OCI-LY7 (cell line): ENCODE measurements around the gene SLC6A7.

Experiments used
- EZH2phosphoT487 ChIP-seq: fragments of 200-600 bp; sonication (generic); IDR thresholded peaks from 2 replicates; pipeline ENCODE4 v1.6.1; 2018; ENCODE audit warnings: low read depth, borderline replicate concordance, mild to moderate bottlenecking, mixed run types, antibody characterized with exemption, low read length, moderate library complexity, mixed read lengths
- TF ChIP-seq, protein P1 (sequence below): fragments of 200-600 bp; sonication (generic); conservative IDR thresholded peaks from 2 replicates; pipeline ENCODE4 v1.5.1; 2014; ENCODE audit warnings: mild to moderate bottlenecking, antibody characterized with exemption, low read length, moderate library complexity, mixed read lengths

DNA sequence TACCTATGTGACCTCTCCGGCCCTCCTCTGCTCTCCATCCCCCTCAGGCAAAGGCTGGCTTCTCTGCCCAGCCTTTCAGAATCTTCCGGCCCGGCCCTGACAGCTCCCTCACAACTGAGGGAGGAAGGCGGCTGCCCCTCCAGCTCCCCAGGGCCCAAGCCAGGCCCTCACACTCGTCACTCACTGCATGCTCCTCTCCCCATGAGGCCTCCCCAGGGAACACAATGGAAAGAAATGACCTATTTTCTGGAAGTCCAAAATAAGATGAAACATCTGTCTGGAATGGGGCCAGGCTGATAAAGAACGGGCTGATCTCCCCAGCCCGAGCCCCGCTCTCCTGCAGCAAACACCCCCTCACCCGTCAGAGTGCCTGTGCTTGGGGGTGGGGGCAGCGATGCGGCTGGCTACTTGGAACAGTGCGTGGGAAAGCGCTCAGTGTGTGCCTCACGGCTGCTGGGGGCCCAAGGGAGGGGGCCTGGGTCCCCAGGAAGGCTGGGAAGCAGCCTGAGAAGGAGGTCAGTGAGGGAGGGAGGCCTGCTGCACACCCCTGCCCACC is 45.5 kb upstream of the SLC6A7 start:
- TF ChIP-seq, protein P1, sequence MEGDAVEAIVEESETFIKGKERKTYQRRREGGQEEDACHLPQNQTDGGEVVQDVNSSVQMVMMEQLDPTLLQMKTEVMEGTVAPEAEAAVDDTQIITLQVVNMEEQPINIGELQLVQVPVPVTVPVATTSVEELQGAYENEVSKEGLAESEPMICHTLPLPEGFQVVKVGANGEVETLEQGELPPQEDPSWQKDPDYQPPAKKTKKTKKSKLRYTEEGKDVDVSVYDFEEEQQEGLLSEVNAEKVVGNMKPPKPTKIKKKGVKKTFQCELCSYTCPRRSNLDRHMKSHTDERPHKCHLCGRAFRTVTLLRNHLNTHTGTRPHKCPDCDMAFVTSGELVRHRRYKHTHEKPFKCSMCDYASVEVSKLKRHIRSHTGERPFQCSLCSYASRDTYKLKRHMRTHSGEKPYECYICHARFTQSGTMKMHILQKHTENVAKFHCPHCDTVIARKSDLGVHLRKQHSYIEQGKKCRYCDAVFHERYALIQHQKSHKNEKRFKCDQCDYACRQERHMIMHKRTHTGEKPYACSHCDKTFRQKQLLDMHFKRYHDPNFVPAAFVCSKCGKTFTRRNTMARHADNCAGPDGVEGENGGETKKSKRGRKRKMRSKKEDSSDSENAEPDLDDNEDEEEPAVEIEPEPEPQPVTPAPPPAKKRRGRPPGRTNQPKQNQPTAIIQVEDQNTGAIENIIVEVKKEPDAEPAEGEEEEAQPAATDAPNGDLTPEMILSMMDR: no peak
- no peak for TF ChIP-seq EZH2phosphoT487
